Vagina (tissue), 2 donors: Measurements from ENCODE around the gene GPR137.

Experiments
- CTCF ChIP-seq, 3 experiments: fragments of 450-650 bp in 2 of 3; fragments of 200-600 bp in 1 of 3; sonication (generic) in 1 of 3; IDR thresholded peaks; one replicate each; pipeline ENCODE4 v1.5.1; 2017 to 2019; ENCODE audit warnings: antibody characterized with exemption in 3 of 3, mild to moderate bottlenecking in 2 of 3, moderate library complexity in 2 of 3
- POLR2A ChIP-seq, 2 donors: fragments of 450-650 bp; IDR thresholded peaks; one replicate each; pipeline ENCODE4 v1.6.1; 2017; ENCODE audit warnings: antibody characterized with exemption in 2 of 2, mild to moderate bottlenecking in 2 of 2, moderate library complexity in 2 of 2
- POLR2AphosphoS5 ChIP-seq, 2 donors: sonication (generic); formaldehyde crosslinking; IDR thresholded peaks; one replicate each; pipeline ENCODE4 v1.9.0; 2017; ENCODE audit warnings: antibody characterized with exemption in 2 of 2, mild to moderate bottlenecking in 2 of 2, low read depth in 1 of 2; ENCODE audit not compliant: insufficient read depth in 1 of 2

- TF ChIP-seq CTCF (IDR thresholded peaks at IDR 0.05) = no peak
- TF ChIP-seq POLR2A (IDR thresholded peaks at IDR 0.05) = no peak
- TF ChIP-seq POLR2AphosphoS5 (IDR thresholded peaks at IDR 0.05; ENCODE audit: insufficient read depth in 1 of 2, low read depth in 1 of 2) = peak in 1 of 2 donors; percentile 32
Observed at GRCh38 chr11:64252003-64252872, 33.4 kb upstream of the GPR137 start.
